HepG2 (cell line): ENCODE results near the gene NKX1-1. TPM values are rescaled to one million over a fixed set of nuclear protein-coding genes. Genes with fewer than 3 reads are reported as not detected.
A peak's percentile ranks its signal among the peaks of the same experiment; 100 is the strongest.

Experiments
- ATAC-seq: fragments of 200-7000 bp; cut with Tn5 transposase; 3 replicates; pipeline ENCODE4 v1.9.1; 2020; ENCODE audit warnings: mild to moderate bottlenecking, moderate library complexity
- BruUV-seq: library from RNA; stranded (reverse); fragments of 400-500 nt; replicated peaks from 2 replicates; lab custom pipeline; 2021; lab: Mats Ljungman, UMichigan
- CTCF ChIA-PET: fragments of 300-600 bp; formaldehyde crosslinking; extraction: SDS; loops from one replicate; lab custom pipeline; 2021; ENCODE audit warnings: low total read pairs, inconsistent platforms, low intra/inter-chr PET ratio; lab: Yijun Ruan, JAX
- POLR2A ChIA-PET: fragments of 350-600 bp; sonication (Branson Sonifier 250); formaldehyde crosslinking; loops from one replicate; lab custom pipeline; 2020; ENCODE audit warnings: antibody characterized with exemption, inconsistent platforms; lab: Yijun Ruan, JAX
- DNase-seq: peaks from one replicate; pipeline ENCODE4 v3.0.0-alpha.2; 2015; ENCODE audit warnings: low spot score
- FAIRE-seq: peaks from 3 replicates; lab custom pipeline; 2011; peaks lifted over from hg19 to GRCh38; lab: Jason Lieb, UNC
- H2AFZ ChIP-seq: one replicate; pipeline ENCODE4 v1.6.1; 2011; ENCODE audit warnings: low read length, inconsistent platforms
- H3K27ac ChIP-seq: fragments of 300-600 bp; 3 replicates; pipeline ENCODE4 v1.8.0; 2011; ENCODE audit warnings: mixed run types, mild to moderate bottlenecking, mixed read lengths, low read length, inconsistent platforms; ENCODE audit not compliant: insufficient read depth; ENCODE audit errors: extremely low read length
- H3K27me3 ChIP-seq, 2 experiments: fragments of 200-600 bp in 1 of 2; 2 replicates in 1 of 2; 3 replicates in 1 of 2; pipeline versions ENCODE4 v1.6.0 to v1.8.0; 2011; ENCODE audit warnings: low read length in 2 of 2, mild to moderate bottlenecking in 2 of 2, moderate library complexity in 2 of 2, inconsistent platforms in 1 of 2; ENCODE audit not compliant: insufficient read depth in 2 of 2, control insufficient read depth in 1 of 2
- H3K36me3 ChIP-seq, 2 experiments: fragments of 200-600 bp in 1 of 2; replicated peaks in 1 of 2; 2 replicates in 1 of 2; 3 replicates in 1 of 2; pipeline versions ENCODE4 v1.5.1 to v1.8.0; 2011; ENCODE audit warnings: low read length in 2 of 2, inconsistent platforms in 1 of 2; ENCODE audit not compliant: insufficient read depth in 2 of 2, control insufficient read depth in 1 of 2
- H3K4me1 ChIP-seq: 2 replicates; pipeline ENCODE4 v1.5.1; 2012; ENCODE audit warnings: low read length, inconsistent platforms; ENCODE audit not compliant: insufficient read depth
- H3K4me2 ChIP-seq: 2 replicates; pipeline ENCODE4 v1.6.0; 2011; ENCODE audit warnings: low read depth, low read length, inconsistent platforms
- H3K4me3 ChIP-seq, 3 experiments: fragments of 200-600 bp in 1 of 3; sonication (generic), shearing (Covaris generic) in 1 of 3; replicated peaks in 1 of 3; 2 replicates each; pipeline ENCODE4 v1.5.1; 2011 to 2016; ENCODE audit warnings: low read length in 3 of 3, inconsistent platforms in 2 of 3, low read depth in 2 of 3, mild to moderate bottlenecking in 2 of 3, control low read depth in 1 of 3, mixed read lengths in 1 of 3; ENCODE audit not compliant: insufficient read depth in 1 of 3
- H3K79me2 ChIP-seq: one replicate; pipeline ENCODE4 v1.6.1; 2011; ENCODE audit warnings: low read length, inconsistent platforms; ENCODE audit not compliant: insufficient read depth
- H3K9ac ChIP-seq: 2 replicates; pipeline ENCODE4 v1.6.0; 2011; ENCODE audit warnings: mild to moderate bottlenecking, low read depth, low read length, inconsistent platforms; ENCODE audit not compliant: insufficient read depth
- H3K9me3 ChIP-seq: 2 replicates; pipeline ENCODE4 v1.5.1; 2012; ENCODE audit warnings: mild to moderate bottlenecking, low read length
- H4K20me1 ChIP-seq: 2 replicates; pipeline ENCODE4 v1.6.0; 2011; ENCODE audit warnings: inconsistent platforms, mild to moderate bottlenecking, low read length, moderate library complexity; ENCODE audit not compliant: insufficient read depth
- FOSL1 ChIP-seq: sonication (generic); formaldehyde crosslinking; IDR thresholded peaks from 2 replicates; pipeline ENCODE4 v1.9.0; 2021; ENCODE audit warnings: missing genetic modification reagents, borderline replicate concordance
- HMG20B ChIP-seq: conservative IDR thresholded peaks from 2 replicates; pipeline ENCODE4 v1.6.1; 2016; ENCODE audit warnings: missing genetic modification reagents, missing compliant biosample characterization
- HNRNPL ChIP-seq: fragments of 200-400 bp; formaldehyde crosslinking; IDR thresholded peaks from 2 replicates; pipeline ENCODE4 v1.6.1; 2017; ENCODE audit warnings: mild to moderate bottlenecking, low read depth, low read length
- SYNCRIP ChIP-seq: fragments of 200-400 bp; formaldehyde crosslinking; IDR thresholded peaks from 2 replicates; pipeline ENCODE4 v1.6.1; 2018; ENCODE audit warnings: mild to moderate bottlenecking, low read depth, low read length; ENCODE audit not compliant: insufficient read depth
- ZBTB20 ChIP-seq: sonication (generic); formaldehyde crosslinking; IDR thresholded peaks from 2 replicates; pipeline ENCODE4 v1.8.1; 2023; ENCODE audit warnings: missing genetic modification reagents, low read depth, mild to moderate bottlenecking, borderline replicate concordance
- ZNF331 ChIP-seq: sonication (generic); formaldehyde crosslinking; IDR thresholded peaks from 2 replicates; pipeline ENCODE4 v1.4.0; 2020; ENCODE audit warnings: missing genetic modification reagents
- ZNF614 ChIP-seq: IDR thresholded peaks from 2 replicates; pipeline ENCODE4 v1.6.1; 2018; ENCODE audit warnings: missing biosample characterization, missing genetic modification reagents, inconsistent platforms, borderline replicate concordance
- WGBS: methylation state at CpG from one replicate; pipeline ENCODE4 v1.1.6; 2017; ENCODE audit warnings: low lambda C conversion rate; 5-methylcytosine and 5-hydroxymethylcytosine counted together
- in situ Hi-C: cut with HindIII; loops from 2 replicates; pipeline ENCODE4 v1.10.0; 2017; ENCODE audit warnings: low pct_unique_long_range_greater_than_20kb; ENCODE audit not compliant: extremely low pct_ligation_motif_present
- intact Hi-C: fragments of 100-400 bp; cut with micrococcal nuclease; formaldehyde crosslinking; loops from one replicate; pipeline ENCODE4 v1.10.0; 2022; ENCODE audit not compliant: unreplicated experiment
- polyA plus RNA-seq, 8 experiments: library from polyadenylated mRNA; depleted of rRNA in 3 of 8; stranded (reverse) in 7 of 8; unstranded in 1 of 8; fragments of >200 nt; fragmentation: Illumina TruSeq in 4 of 8; extraction: Trizol in 4 of 8; gene quantifications; 2 replicates each; pipeline versions ENCODE4 v1.2.1 to v1.2.3, GENCODE V29; 2011 to 2016; ENCODE audit warnings: low read depth in 4 of 8, missing spikeins in 1 of 8, mixed read lengths in 1 of 8; ENCODE audit not compliant: insufficient read depth in 1 of 8
- total RNA-seq, 5 experiments: library from RNA; depleted of rRNA; stranded (reverse); fragments of >200 nt; fragmentation: Illumina TruSeq; extraction: Trizol; gene quantifications; 2 replicates each; pipeline ENCODE4 v1.2.3, GENCODE V29; 2016; ENCODE audit warnings: low read depth in 1 of 5
- TF ChIP-seq, protein P1 (sequence below): IDR thresholded peaks from 2 replicates; pipeline ENCODE4 v1.6.1; 2018; ENCODE audit warnings: missing genetic modification reagents, mild to moderate bottlenecking, missing compliant biosample characterization
- TF ChIP-seq, protein P2 (sequence below): sonication (generic); formaldehyde crosslinking; IDR thresholded peaks from 2 replicates; pipeline ENCODE4 v1.9.0; 2021; ENCODE audit warnings: missing genetic modification reagents, borderline replicate concordance
- TF ChIP-seq, protein P3 (sequence below): sonication (generic); formaldehyde crosslinking; IDR thresholded peaks from 2 replicates; pipeline ENCODE4 v1.8.1; 2023; ENCODE audit warnings: mild to moderate bottlenecking, missing genetic modification reagents, borderline replicate concordance
- TF ChIP-seq, protein P4 (sequence below): IDR thresholded peaks from 2 replicates; pipeline ENCODE4 v1.6.1; 2016; ENCODE audit warnings: low read depth, borderline replicate concordance

The NKX1-1 gene
- total and polyA plus RNA-seq, 2 of the 13 experiments (the other 11 are each of a cell fraction or from before 2014, with no cell fraction given): not detected

DNA sequence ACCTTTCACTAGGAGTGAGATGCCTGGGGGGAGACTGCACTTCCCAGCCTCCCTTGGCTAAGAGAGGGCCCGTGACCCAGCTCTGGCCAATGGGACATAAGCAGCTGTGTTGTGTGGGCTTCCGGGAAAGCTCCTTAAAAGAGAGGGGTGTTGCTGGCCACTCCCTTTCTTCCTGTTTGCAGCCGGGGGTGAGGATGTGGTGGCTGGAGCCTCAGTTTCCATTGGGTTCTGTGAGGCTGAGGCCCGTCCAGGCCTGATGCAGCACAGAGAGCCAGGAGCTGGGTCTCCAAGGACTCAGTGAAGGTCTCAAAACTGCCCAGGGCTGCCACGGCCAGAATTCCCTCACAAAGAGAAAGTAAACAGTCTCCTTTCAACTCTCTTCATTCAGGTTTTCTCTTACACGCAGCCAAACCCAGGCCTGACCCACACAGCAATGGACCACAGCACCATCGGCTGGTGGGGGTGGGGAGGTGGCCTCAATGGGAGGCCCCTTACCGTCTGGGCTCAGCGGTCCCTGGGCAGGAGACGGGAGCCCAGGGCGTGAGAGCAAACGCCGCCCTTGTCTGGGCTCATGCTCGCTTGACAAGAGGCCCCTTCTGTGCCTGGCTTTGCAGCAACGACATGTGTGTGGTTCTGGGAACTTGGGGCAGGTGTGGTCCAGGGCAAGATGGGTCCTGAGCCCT, 6.6 kb downstream of the NKX1-1 start:
- H3K27me3 ChIP-seq: peaks cover 2 to 27% of the 10 kb centered on the region in 2 experiments
- TF ChIP-seq, protein P1, sequence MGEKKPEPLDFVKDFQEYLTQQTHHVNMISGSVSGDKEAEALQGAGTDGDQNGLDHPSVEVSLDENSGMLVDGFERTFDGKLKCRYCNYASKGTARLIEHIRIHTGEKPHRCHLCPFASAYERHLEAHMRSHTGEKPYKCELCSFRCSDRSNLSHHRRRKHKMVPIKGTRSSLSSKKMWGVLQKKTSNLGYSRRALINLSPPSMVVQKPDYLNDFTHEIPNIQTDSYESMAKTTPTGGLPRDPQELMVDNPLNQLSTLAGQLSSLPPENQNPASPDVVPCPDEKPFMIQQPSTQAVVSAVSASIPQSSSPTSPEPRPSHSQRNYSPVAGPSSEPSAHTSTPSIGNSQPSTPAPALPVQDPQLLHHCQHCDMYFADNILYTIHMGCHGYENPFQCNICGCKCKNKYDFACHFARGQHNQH (CRISPR knock-in tag): no peak
- TF ChIP-seq HMG20B (CRISPR knock-in tag) (no peak), FOSL1 (CRISPR knock-in tag) (no peak), HNRNPL (0 out of 2 replicates have a peak, but pooled peaks have one; percentile 2)
- TF ChIP-seq, all 625 proteins: peak for 1
- ATAC-seq (peak; percentile 55), FAIRE-seq (no peak), DNase-seq (no peak)
- BruUV-seq: no TSS peak
- Histone ChIP-seq H3K36me3 (no peaks in the 10 kb centered on the region), H3K4me3 (peak overlapping the region in 2 of 3 experiments; percentile 33 to 54; a peak in 4 of 6 replicates), H3K4me2 (peak overlapping the region; percentile 71), H2AFZ (no peak overlapping the region), H3K4me1 (no peaks in the 10 kb centered on the region), H3K27ac (no peak overlapping the region), H4K20me1 (no peaks in the 10 kb centered on the region), H3K9me3 (no peaks in the 10 kb centered on the region), H3K79me2 (no peaks in the 10 kb centered on the region), H3K9ac (no peak overlapping the region)
- ChIA-PET CTCF (no interaction called here), POLR2A (no interaction called here)
- in situ Hi-C loops: no loop called here
- intact Hi-C loops: no loop called here
- WGBS: 38% methylated on average over 6 of the region's 15 CpGs

DNA sequence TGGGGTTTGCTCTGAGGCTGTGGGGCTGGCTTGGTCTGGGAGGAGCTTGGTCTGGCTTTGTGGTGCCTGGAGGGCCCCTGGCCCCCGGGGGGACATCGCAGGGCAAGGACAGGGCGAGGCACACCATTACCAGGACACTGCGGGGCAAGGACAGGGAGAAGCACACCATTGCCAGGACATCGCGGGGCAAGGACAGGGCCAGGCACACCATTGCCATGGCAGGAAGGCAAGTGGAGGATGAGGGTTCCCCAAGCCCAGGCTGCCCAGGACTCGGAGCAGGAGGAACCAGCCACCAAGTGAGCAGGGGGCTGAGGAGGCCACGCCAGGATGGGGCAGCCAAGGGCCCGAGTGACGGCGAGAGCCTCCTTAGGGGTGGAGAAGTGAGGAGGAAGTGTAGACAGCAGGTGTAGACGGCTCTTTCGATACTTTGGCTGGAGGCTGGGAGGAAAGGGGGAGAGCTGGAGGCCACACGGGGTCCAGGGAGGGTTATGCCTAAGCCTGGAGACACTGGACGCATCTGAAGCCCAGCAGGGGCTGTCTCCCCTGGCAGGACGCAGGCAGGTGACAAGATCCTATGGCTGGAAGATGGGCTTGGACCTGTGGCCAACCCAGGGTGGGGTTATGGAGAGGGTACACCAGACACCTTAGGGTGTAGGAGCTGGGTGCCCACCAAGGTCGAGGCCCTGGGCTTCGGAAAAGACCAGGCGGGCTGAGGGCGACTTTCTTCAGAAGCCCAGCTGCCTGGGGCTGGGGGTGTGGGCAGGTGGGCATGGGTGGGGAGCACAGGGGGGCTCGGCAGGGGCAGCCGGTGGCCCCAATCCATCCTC, 7.3 kb downstream of the NKX1-1 start:
- H3K4me2 ChIP-seq: peak overlapping the region; percentile 71; the same call in 1 of the 2 replicates
- TF ChIP-seq ZNF331: no peak
- TF ChIP-seq SYNCRIP: no peak
- no peak for TF ChIP-seq ZNF614 (CRISPR knock-in tag)
- TF ChIP-seq, protein P2, sequence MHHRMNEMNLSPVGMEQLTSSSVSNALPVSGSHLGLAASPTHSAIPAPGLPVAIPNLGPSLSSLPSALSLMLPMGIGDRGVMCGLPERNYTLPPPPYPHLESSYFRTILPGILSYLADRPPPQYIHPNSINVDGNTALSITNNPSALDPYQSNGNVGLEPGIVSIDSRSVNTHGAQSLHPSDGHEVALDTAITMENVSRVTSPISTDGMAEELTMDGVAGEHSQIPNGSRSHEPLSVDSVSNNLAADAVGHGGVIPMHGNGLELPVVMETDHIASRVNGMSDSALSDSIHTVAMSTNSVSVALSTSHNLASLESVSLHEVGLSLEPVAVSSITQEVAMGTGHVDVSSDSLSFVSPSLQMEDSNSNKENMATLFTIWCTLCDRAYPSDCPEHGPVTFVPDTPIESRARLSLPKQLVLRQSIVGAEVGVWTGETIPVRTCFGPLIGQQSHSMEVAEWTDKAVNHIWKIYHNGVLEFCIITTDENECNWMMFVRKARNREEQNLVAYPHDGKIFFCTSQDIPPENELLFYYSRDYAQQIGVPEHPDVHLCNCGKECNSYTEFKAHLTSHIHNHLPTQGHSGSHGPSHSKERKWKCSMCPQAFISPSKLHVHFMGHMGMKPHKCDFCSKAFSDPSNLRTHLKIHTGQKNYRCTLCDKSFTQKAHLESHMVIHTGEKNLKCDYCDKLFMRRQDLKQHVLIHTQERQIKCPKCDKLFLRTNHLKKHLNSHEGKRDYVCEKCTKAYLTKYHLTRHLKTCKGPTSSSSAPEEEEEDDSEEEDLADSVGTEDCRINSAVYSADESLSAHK (CRISPR knock-in tag): no peak
- TF ChIP-seq, protein P3, sequence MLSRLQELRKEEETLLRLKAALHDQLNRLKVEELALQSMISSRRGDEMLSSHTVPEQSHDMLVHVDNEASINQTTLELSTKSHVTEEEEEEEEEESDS: no peak
- TF ChIP-seq, protein P4, sequence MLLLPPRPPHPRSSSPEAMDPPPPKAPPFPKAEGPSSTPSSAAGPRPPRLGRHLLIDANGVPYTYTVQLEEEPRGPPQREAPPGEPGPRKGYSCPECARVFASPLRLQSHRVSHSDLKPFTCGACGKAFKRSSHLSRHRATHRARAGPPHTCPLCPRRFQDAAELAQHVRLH: no peak
- TF ChIP-seq ZBTB20 (CRISPR knock-in tag): no peak

More for the DNA sequence above, 7.3 kb downstream of the NKX1-1 start:
- peaks cover 2 to 27% of the 10 kb centered on the region in 2 experiments for H3K27me3 ChIP-seq
- no peaks in the 10 kb centered on the region for H3K36me3 ChIP-seq
- ChIA-PET POLR2A (no interaction called here), CTCF (no interaction called here)
- H3K4me1 ChIP-seq: no peaks in the 10 kb centered on the region
- no peak for FAIRE-seq
- H3K27ac ChIP-seq: no peak overlapping the region
- H3K79me2 ChIP-seq: no peaks in the 10 kb centered on the region
- H2AFZ ChIP-seq: no peak overlapping the region
- H4K20me1 ChIP-seq: no peaks in the 10 kb centered on the region
- in situ Hi-C loops (no loop called here), intact Hi-C loops (no loop called here)
- H3K9ac ChIP-seq: no peak overlapping the region
- H3K9me3 ChIP-seq: no peaks in the 10 kb centered on the region
- WGBS: 61% methylated on average over 11 of the region's 22 CpGs
- DNase-seq: no peak
- BruUV-seq: no TSS peak
- ATAC-seq: no peak
- no peak overlapping the region for H3K4me3 ChIP-seq
